Urothelium cell line (cell line): ENCODE results near the gene PLAC1.

Experiments used
- DNase-seq: peaks from one replicate; pipeline ENCODE4 v3.0.0; 2011; ENCODE audit warnings: low spot score, mixed read lengths
- FAIRE-seq: peaks from 2 replicates; lab custom pipeline; 2011; peaks lifted over from hg19 to GRCh38; lab: Jason Lieb, UNC

The PLAC1 gene

DNA sequence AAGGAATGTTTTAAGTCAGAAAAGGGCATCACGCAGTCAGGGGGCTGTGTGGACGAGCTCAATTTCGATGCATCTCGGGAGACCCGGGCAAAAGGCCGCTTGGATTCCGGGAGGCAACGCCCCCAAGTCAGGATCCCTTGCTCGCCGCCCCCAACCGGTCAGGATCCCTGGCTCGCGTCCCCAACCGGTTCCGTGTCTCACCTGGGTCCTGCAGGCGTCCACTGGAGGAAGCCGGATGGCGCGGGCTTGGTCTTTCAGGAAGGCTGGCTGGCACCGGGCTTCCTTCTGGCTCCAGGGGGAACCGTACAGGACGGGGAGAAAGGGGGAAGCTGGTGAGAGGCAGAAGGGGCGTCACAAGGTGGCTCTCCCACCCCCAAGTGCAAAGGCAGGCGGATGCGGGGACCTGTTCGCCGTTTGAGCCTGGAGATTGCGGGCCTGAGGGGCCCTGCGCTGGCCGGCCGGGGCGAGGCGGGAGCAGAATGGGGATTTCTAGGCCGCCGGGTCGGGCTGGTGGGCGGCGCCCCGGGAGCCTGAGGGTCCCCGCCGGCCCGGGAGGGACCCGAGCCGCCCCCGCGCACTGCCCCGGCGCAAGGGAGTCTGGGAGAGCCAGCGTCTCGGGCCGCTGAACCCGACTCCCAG, 113.6 kb downstream of the PLAC1 start:
- no peak for FAIRE-seq
- DNase-seq = no peak

DNA sequence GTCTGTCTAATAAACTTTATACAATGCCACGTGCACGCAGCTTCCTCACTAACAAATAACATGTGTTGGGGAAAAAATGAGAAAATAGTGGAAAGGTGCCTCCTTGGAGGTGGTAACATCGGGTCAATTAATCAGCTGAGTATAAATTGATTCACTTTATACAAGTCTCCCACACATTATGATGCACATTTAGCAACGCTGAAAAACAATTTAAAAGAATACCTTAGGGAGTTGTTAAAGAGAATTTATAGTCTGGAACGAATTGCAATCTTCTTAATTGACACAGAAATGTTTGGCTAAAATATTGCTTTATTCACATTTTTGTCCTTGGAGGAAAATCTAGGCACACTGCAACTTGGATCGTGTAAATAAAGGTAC, 114.1 kb downstream of the PLAC1 start:
- no peak for DNase-seq
- no peak for FAIRE-seq

DNA sequence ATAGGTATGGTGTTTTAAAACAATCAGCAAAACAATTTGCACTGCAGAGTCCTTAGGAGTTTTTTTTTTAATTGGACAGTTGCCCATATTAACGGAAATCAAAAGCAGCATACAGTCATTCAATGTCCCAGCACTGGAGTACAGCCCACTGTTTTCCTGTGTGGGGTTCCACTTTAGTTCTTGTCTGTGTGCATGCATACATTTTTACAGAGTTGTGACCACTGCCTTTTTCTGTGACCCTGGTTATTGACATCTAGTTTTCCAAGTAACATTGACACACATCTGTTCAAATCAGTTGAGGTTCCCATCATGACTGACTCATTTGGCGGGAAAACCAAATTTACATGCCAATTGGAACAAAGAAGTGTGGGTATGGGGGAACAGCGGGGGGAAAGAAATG, 115.0 kb downstream of the PLAC1 start:
- FAIRE-seq = no peak
- no peak for DNase-seq

DNA sequence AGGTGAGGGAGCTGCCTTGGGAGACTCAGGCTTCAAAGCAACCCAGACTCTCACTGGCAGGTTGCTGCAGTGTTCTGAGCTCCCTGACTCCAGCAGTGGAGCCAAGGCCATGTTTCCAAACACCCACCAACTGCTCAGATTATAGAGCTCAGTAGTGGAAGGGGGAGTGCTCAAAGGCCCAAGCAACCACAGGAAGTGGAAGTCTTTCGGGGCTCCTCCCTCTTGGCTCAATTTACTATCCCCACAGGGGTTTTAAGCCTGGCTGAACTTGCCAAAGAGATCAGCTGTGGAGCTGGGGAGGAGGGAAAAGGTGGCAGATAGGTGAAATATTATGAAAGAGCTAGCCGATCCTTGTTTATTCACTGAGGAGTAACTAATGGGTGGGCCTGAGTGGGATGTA, 115.8 kb downstream of the PLAC1 start:
- DNase-seq (no peak), FAIRE-seq (no peak)

DNA sequence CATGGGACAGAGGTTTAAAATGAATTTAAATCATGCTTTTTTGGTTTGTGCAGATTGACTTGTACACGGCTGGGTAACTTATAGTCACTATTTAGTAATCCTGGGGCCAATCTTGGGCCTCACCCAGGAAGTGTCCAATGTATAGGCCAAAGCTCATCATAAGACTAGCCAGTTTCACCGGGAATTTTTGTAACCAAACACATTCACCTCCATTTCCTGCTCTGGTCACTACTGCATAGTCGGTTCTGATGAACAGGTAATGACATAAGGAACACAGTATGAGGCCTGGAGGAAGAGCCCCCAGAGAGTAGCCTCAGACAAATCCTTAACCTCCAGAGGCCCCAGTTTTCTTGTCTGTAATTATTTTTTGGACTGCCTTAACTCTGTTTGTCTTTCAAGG, 116.4 kb downstream of the PLAC1 start:
- DNase-seq = no peak
- FAIRE-seq = no peak

DNA sequence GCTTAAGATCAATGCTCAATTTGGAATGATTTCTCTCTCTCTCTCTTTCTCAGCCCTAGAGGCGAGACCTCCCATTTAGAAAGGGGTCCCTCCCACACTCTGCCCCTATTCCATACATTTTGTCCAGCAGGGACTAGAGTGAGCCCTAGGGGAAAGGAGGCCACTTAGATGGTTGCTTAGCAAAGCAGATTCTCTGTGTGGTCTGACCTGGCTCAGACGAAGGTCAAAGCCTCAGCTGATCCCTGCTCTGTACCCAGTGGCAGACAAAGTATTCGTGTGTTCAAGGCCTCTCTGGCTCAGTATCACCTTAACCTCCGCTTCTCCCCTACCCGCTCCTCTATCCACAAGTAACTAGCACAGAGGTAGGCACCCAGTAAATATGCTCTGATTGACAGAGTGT, 120.0 kb downstream of the PLAC1 start:
- FAIRE-seq = no peak
- DNase-seq = no peak

DNA sequence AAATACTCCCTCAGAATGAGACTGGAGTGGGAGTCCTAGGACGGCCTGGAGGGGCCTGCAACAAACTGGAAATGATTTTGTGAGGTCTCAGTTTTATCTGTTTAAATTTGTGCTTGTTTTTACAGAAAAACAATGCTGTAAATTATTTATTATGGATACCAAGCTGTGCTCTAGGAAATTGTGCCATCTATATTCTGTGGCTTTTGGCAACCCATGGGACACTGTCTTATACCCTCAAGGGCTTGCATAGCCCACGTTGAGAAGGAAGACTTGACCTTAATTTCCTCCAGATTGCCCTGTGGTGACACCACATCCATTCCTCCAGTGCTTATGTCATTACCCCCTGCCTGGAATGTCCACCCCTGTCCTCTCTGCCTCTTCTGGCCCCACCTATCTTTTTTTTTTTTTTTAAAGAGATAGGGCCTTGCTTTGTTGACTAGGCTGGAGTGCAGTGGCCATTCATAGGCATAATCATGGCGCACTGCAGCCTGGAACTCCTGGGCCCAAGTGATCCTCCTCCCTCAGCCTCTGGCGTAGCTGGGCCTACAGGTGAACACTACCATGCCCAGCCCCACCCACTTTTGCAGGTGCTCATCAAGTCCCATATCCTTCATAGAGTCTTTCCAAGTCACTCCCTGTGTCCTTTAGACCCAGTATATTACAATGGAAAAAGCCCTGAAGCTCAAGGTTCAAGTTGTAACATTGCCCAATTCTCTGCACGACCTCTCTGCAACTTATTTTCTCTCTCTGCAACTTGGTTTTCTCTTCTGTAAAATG, 120.9 kb downstream of the PLAC1 start:
- FAIRE-seq (no peak), DNase-seq (peak; percentile 21)

DNA sequence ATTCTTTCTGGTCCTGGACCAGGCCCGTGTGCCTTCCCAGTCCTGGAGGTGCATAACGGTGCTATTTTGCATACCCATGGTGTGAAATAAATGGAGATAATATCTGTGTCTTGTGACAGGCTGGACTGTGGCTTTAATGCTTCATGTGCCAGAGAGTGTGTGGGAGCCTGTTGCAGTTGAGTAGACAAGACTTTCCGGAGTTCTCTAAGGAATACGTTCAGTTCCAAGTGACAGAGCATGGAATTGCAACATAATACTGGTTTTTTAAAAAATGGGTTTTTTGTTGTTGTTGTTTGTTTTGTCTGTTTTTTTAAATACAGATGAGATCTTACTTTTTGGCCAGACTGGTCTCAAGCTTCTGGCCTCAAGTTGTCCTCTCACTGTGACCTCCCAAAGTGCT, 124.3 kb downstream of the PLAC1 start:
- DNase-seq (no peak), FAIRE-seq (no peak)

DNA sequence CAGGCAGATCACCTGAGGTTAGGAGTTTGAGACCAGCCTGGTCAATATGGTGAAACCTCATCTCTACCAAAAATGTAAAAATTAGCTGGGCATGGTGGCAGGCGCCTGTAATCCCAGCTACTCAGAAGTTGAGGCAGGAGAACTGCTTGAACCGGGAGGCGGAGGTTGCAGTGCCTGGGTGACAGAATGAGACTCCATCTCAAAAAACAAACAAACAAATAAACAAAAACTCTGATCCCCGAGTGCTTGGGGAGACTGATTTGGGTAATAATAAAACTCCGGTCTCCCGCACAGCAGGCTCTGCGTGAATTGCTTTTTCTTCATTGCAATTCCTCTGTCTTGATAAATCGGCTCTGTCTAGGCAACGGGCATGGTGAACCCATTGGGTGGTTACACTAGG, 124.9 kb downstream of the PLAC1 start:
- no peak for DNase-seq
- no peak for FAIRE-seq

DNA sequence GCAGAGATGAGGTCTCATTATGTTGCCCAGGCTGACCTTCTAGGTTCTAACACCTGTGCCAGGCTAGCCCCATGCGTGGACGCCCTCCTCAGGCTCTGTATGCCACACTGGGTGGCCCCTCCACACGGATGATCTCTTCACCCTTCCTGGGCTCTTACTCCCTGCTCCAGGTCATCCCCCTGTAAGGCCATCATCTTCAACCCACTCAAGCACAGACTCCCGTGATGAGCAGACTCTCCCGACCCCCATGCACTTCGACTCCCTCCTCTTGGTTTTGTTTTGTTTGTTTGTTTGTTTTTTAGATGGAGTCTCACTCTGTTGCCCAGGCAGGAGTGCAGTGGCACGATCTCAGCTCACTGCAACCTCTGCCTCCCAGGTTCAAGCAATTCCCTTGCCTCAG, 127.4 kb downstream of the PLAC1 start:
- no peak for FAIRE-seq

DNA sequence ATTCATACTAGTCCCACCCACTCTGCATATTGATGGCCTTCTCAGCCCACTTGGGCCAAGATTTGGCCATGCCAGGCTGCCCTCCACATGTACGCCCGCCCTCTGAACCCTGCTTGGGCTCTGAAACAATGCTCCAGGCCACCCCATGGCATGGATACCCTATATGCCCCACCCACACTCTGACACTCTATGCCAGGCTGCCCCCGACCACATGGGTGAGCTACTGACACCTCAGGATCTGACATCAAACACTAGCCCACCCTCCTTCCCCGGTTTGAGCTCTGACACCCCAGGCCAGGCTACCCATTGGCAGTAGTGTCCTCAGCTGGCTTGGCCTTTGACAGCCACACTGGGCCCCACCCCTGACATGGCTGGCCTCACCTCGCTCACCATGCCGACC, 128.8 kb downstream of the PLAC1 start:
- FAIRE-seq (no peak), DNase-seq (no peak)

More for the DNA sequence above, 127.4 kb downstream of the PLAC1 start:
- no peak for DNase-seq

DNA sequence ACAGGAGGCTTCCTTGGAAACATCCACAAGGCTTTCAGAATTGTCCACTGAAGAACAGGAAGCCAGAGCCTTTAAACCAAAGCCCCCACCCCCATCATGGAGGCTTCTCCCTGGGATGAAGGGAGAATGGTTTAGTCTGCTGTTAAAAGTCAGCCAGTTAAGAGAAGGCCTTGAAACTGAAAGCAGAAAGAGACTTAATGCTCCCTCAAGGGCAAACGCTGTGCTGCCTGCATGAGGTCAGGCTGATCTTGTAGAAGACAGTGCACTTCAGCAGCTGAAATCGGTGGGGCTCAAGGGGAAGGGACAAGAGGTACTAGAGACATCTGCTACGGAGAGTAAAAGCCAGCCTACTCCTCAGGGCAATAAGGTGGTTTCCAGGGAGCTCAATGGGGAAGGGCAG, 129.3 kb downstream of the PLAC1 start:
- FAIRE-seq = no peak

DNA sequence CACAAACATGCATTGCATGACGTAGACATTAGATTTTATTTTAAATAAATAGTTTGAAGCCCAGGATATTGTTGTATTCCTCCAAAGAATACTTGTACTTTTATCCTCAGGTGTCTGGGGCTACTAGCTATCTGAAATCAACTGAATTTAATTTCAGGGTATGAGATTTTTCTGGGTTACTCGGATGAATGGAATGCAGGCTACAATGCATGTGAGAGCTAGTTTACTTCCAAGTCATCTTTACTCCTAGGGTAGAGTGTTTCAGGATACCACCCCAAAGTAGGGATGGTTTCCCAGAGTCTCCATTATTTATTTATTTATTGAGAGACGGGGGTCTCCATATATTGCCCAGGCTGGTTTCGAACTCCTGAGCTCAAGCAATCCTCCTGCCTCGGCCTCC, 131.9 kb downstream of the PLAC1 start:
- DNase-seq = peak; percentile 3
- no peak for FAIRE-seq

More for the DNA sequence above, 129.3 kb downstream of the PLAC1 start:
- no peak for DNase-seq

DNA sequence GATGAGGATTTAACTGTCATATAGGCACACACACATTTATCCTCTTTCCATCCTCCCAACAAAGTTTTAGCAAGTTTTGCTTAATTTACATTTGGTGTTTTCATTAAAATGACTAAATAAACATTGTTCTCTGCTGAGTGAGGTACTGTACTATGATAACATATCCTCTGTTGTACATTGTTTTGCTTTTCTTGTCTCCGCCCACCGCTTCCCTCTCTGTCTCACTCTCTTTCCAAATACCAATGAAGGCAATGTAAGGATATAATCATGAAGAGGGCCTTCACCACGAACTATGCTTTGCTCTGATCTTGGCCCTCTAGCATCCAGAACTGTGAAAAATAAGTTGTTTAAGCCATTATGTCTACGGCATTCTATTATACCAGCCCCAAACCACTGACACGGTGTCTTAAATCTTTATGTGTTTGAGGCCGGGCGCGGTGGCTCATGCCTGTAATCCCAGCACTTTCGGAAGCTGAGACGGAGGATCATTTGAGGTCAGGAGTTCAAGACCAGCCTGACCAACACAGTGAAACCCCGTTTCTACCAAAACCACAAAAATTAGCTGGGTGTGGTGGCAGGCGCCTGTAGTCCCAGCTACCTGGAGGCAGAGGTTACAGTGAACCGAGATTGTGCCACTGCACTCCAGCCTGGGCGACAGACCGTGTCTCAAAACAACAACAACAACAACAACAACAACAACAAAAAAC, 133.0 kb downstream of the PLAC1 start:
- DNase-seq (no peak), FAIRE-seq (no peak)

DNA sequence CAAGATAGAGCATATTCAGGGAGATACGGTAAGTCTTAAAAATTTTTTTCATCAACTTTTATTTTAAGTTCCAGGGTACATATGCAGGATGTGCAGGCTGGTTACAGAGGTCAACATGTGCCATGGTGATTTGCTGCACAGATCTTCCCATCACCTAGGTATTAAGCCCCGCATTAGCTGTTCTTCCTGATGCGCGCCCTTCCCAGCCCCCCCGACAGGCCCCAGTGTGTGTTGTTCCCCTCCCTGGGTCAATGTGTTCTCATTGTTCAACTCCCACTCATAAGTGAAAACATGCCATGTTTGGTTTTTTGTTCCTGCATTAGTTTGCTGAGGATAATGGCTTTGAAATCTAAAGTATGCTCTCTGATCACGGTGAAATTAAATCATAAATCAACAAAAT, 134.1 kb downstream of the PLAC1 start:
- FAIRE-seq (no peak), DNase-seq (no peak)

DNA sequence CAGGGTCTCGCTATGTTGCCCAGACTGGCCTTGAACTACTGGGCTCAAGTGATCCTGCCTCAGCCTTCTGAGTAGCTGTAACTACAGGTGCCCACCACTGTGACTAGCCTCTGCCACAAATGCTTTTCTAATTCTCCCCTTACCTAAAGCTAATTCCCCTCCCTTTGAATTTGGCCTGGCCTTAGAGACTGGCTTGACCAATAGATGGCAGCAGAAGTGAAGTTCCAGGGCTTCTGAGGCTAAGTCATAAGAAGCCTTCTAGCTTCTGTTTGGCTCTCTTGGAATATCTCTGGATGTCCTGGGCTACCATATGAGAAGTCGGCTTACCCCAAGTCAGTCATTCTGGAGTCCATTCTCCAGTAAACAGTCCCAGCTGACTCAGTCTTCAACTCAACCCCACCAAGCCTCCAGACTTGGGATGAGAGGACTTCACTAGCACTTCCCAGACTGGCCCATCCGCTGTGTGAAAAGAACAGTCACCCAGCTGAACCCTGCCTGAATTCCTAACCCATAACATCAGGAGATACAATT, 137.3 kb downstream of the PLAC1 start:
- FAIRE-seq (no peak), DNase-seq (peak; percentile 18)
